Muscle layer of duodenum (tissue), 2 donors: ENCODE data around the gene PTPRD.
"Not testable (repeated sequence)": the region's sequence is repeated elsewhere in the genome, so short reads cannot be mapped to it uniquely, and the experiment has no call there.

ENCODE experiments used
- H3K27ac ChIP-seq: one replicate; pipeline ENCODE4 v1.7.0; 2013; ENCODE audit warnings: mild to moderate bottlenecking, low read length
- H3K27me3 ChIP-seq: one replicate; pipeline ENCODE4 v1.7.0; 2013; ENCODE audit warnings: low read depth, mild to moderate bottlenecking, control low read depth, low read length
- H3K36me3 ChIP-seq, 2 donors: one replicate each; pipeline ENCODE4 v1.7.0; 2013; ENCODE audit warnings: low read length in 2 of 2, control low read depth in 1 of 2, mild to moderate bottlenecking in 1 of 2; ENCODE audit not compliant: insufficient read depth in 2 of 2, control insufficient read depth in 1 of 2
- H3K4me1 ChIP-seq, 2 donors: one replicate each; pipeline ENCODE4 v1.7.0; 2013; ENCODE audit warnings: low read length in 2 of 2, mild to moderate bottlenecking in 2 of 2, control low read depth in 1 of 2, moderate library complexity in 1 of 2; ENCODE audit not compliant: insufficient read depth in 2 of 2, control insufficient read depth in 1 of 2
- H3K4me3 ChIP-seq, 2 donors: one replicate each; pipeline ENCODE4 v1.7.0; 2013; ENCODE audit warnings: low read length in 2 of 2, low read depth in 1 of 2, mild to moderate bottlenecking in 1 of 2
- H3K9me3 ChIP-seq, 2 donors: one replicate each; pipeline ENCODE4 v1.7.0; 2013; ENCODE audit warnings: low read length in 2 of 2, control low read depth in 1 of 2, mild to moderate bottlenecking in 1 of 2; ENCODE audit not compliant: control insufficient read depth in 1 of 2
- donor health status: healthy.

Gene PTPRD

DNA sequence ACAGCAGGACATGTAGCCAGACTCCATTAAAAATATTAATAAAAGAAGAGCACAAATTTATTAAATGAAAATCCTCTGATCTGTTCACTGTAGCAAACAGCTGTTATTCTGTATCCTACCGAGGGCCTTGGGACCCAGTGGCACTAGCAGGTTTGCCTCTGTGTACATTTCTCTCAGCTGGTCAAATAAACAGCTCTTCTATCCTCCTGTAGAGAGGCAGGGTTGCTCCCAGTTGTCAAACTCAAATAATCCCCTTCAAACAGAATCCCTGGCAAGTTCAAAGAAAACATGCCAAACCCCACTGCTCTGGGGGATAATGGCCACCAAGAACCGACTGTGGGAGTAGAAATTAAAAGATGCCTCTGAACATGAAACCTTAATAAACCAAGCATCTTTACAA lies 1551.2 kb downstream of the PTPRD start:
- Histone ChIP-seq H3K4me1 (no peaks in the 10 kb centered on the region), H3K27me3 (no peaks in the 10 kb centered on the region), H3K36me3 (no peaks in the 10 kb centered on the region), H3K9me3 (no peaks in the 10 kb centered on the region), H3K4me3 (no peak overlapping the region), H3K27ac (no peak overlapping the region)

DNA sequence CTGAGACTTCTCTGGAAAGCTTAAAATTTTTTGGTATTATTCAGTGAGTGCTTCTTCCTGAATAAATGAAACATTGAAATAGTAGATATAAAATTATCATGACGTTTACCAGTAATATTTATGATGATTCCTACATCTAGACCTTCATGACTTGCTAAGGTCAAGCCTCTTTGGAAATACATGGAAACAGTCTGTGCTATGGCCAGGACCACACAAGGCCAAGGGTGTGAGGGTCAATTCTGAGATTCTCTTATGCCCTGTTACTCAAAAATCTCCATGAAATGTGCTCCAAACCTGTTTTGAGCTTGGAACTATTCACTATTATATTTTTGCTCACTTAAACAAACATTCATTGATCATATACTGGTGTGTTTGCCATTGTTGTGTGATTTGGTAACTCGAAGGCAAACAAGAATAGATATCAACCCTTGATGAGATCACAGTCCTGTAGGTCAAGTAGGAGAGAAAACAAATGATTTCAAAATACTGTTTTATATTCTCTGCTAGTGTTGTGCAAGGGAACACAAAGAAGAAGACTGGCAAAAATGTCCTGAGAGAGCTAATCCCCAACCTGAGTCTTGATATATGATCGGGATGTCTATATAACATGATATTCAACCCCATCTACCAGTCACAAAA lies 1558.3 kb downstream of the PTPRD start:
- H3K27ac ChIP-seq: no peak overlapping the region
- no peaks in the 10 kb centered on the region for H3K36me3 ChIP-seq
- H3K27me3 ChIP-seq: no peaks in the 10 kb centered on the region
- H3K9me3 ChIP-seq: no peaks in the 10 kb centered on the region
- no peak overlapping the region for H3K4me3 ChIP-seq
- H3K4me1 ChIP-seq: no peaks in the 10 kb centered on the region

DNA sequence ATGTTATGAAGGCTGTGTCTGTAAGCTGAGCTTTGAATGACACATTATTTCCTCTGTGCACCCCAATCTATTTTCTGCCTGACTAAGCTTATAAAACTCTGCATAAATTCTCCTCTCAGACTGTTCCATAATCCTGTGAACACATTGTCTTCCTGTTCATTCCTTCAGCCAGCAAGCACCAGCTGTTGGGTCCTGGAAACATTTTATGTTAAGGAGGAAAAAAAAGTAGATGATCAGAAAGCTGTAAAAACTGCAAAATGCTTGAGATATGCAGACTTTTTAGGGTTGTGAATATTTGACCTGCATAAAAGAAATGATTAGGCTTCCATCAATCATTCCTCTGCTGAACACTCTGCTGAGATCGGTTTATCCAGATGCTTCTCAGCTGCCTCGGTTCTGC lies 1567.2 kb downstream of the PTPRD start:
- no peak overlapping the region for H3K4me3 ChIP-seq

DNA sequence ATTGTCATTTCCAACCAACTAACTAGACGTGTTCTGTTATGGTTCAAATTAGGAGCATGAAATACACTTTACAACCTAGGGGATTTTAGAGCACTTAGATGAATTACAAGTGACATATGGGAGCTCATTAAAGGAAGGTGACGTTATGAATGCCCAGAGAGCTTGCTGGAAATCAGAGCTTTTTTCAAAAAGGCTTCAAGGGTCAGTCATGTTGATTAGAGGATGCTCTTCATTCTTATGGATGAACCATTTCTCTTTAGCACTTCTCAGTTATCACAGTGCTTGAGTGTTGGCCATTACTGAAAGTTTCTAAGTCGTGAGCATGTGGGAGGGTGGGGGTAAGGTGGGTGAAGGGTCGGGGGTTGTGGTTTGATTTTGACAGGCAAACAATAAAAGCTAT lies 1567.7 kb downstream of the PTPRD start:
- no peaks in the 10 kb centered on the region for H3K27me3 ChIP-seq

More for the DNA sequence above, 1567.2 kb downstream of the PTPRD start:
- no peaks in the 10 kb centered on the region for H3K9me3 ChIP-seq
- H3K36me3 ChIP-seq: no peaks in the 10 kb centered on the region
- H3K4me1 ChIP-seq: no peaks in the 10 kb centered on the region
- H3K27ac ChIP-seq: no peak overlapping the region
- H3K27me3 ChIP-seq: no peaks in the 10 kb centered on the region

DNA sequence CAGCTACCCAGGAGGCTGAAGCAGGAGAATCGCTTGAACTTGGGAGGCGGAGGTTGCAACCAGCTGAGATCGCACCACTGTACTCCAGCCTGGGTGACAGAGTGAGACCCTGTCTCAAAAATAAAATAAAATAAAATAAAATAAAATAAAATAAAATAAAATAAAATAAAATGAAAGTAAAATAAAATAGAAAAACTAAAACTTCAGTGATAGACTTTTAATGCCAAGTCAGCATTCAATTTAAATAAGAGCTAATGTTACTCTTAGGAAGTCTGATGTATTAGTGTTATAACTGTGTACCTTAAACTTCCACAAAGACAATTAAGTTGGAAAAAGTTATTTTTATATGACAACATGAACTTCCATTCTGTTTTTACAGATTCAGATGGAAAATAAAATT lies 1569.0 kb downstream of the PTPRD start:
- H3K4me1 ChIP-seq, H3K9me3 ChIP-seq, H3K4me3 ChIP-seq, H3K36me3 ChIP-seq, H3K27ac ChIP-seq, H3K27me3 ChIP-seq: not testable (repeated sequence)

More for the DNA sequence above, 1567.7 kb downstream of the PTPRD start:
- no peak overlapping the region for H3K27ac ChIP-seq
- no peaks in the 10 kb centered on the region for H3K9me3 ChIP-seq
- H3K4me1 ChIP-seq: no peaks in the 10 kb centered on the region
- H3K4me3 ChIP-seq: no peak overlapping the region
- no peaks in the 10 kb centered on the region for H3K36me3 ChIP-seq

DNA sequence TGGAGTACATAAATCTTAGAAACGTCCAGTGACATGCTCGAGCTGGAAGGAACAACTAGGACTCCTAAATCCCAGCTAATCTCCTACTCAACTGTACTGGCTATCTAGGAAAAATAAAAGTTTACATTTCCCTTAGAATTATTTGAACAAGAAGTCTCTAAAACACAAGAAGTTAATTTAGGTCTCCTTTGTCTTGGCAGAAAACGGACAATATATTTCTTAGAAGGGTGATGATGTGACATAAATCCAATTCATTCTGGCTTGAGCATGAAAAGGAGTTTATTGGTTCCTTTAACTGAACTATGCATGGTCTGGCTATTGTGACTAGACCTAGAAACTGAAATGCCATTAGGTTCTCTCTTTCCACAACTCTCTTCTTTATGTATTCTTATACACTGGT lies 1571.0 kb downstream of the PTPRD start:
- Histone ChIP-seq H3K36me3 (no peaks in the 10 kb centered on the region), H3K9me3 (no peaks in the 10 kb centered on the region), H3K27me3 (no peaks in the 10 kb centered on the region), H3K27ac (no peak overlapping the region), H3K4me3 (no peak overlapping the region), H3K4me1 (no peaks in the 10 kb centered on the region)

DNA sequence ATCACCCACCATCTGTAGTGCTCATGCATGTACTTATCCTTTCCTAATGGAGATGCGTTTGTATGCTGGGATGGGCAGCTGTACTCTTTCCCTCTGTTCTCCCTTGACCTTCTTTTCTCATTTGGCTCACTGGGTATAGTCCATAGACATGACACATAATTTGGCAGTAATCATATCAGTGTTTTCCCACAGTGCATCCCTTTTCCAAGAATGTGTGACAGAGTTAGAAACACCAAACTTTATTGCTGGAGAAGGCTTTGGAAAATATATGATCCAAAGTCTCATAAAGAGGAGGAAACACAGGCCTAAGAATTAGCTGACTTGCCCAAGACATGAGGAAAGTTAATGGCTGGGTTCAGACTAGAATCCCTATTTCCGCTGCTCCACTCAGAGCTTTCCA lies 1579.8 kb downstream of the PTPRD start:
- Histone ChIP-seq H3K36me3 (no peaks in the 10 kb centered on the region), H3K27me3 (no peaks in the 10 kb centered on the region), H3K4me1 (no peaks in the 10 kb centered on the region), H3K9me3 (no peaks in the 10 kb centered on the region), H3K27ac (no peak overlapping the region), H3K4me3 (no peak overlapping the region)

DNA sequence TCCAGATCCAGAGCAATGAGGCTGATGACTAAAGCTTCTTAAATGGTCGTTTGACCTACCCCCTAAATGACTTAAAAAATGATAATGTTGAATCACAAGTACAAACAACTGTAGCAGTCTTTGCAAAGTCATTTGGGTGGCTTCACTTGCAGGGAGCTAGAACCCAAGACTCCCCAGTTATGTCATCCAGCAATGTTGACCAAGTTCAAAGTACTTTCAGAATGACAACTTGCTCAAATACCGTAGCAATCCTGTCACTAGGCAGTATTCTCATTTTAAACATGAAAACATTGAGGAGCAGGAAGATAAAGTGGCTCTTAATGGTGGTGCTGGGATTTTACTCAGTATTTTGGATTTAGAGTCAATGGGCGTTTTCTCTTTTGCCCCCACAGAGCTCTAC lies 1596.2 kb downstream of the PTPRD start:
- no peaks in the 10 kb centered on the region for H3K36me3 ChIP-seq
- no peak overlapping the region for H3K4me3 ChIP-seq
- no peaks in the 10 kb centered on the region for H3K27me3 ChIP-seq

DNA sequence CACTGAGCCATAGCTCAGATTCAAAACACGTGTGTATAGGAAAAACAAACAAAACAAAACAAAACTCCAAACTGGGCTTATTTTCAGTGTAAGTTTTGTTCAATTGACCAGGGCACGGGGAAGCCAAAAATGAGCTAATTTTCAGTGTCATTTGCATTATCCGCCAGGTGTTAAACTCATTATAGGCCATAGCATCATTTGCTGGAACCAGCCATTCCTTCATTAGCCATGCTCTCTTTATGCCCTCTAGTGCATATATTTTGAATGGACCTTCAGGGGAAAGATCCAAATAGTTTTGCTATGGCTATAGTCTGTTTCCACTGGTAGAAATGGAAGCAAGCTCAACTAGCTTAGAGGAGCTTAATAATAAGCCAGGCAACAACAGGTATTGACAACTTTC lies 1608.0 kb downstream of the PTPRD start:
- Histone ChIP-seq H3K9me3 (no peaks in the 10 kb centered on the region), H3K27ac (no peak overlapping the region)

More for the DNA sequence above, 1596.2 kb downstream of the PTPRD start:
- no peaks in the 10 kb centered on the region for H3K4me1 ChIP-seq
- no peak overlapping the region for H3K27ac ChIP-seq
- H3K9me3 ChIP-seq: no peaks in the 10 kb centered on the region

DNA sequence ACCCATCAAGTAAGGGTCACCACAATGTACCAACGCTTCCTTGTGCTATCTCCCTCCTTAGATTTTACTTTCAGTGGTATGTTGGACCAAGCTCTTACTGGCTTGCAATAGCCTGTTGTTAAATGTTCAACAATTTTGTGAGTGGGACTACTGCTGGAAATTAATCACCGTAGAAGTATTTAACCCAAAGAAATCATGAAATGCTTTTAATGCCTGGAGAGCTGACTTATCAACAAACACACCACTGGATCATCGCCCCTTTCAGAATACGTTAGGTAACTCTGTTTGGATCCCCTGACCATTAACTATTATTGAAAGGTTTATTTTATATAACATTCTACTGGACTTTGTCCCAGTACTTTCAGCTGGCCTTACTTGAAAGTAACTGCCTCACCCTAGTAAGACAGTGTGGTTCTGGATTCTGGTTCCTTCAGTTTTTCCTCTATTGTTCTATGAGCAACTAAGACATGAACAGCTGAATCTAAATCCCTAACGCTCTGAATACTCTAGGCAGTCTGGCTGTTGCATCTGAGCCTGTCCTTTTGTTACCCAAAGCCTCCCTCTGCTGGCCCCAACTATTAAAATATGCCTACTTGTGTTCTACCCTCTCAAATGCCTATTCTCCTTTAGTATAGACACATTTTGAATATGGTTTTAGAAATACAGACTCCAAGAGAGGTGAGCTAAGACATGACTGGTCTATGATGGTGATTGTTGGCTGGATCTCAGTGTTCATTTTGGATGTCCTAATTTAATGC lies 1609.8 kb downstream of the PTPRD start:
- H3K27ac ChIP-seq: no peak overlapping the region
- H3K9me3 ChIP-seq: peaks cover 0 to 5% of the 10 kb centered on the region in 2 donors
- H3K36me3 ChIP-seq: no peaks in the 10 kb centered on the region
- no peak overlapping the region for H3K4me3 ChIP-seq
- no peaks in the 10 kb centered on the region for H3K27me3 ChIP-seq
- H3K4me1 ChIP-seq: no peaks in the 10 kb centered on the region

More for the DNA sequence above, 1608.0 kb downstream of the PTPRD start:
- Histone ChIP-seq H3K4me1 (no peaks in the 10 kb centered on the region), H3K36me3 (no peaks in the 10 kb centered on the region), H3K4me3 (no peak overlapping the region), H3K27me3 (no peaks in the 10 kb centered on the region)

DNA sequence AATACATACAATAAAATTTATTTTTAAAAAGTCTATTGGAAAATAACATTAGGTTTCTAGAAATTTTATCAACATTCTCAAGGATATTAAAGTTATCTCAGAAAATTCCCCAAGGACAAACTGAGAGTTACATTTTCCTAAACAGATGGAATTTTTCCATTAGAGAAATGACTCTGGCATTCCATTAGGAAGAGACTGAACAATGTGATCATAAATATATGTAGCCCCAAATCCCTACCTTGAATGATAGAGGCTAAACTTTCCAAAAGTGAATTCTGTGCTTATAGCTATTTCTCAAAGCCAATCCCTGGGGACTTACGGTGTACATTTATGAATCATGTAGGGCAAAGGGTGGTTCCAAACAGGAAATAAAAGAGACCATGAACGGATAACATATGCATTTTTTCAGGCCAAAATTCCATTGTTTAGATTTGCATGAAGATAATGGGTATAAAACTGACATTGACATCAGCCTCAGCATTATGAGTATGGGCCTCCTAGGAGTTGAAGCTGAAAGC lies 1632.2 kb downstream of the PTPRD start:
- H3K9me3 ChIP-seq: no peaks in the 10 kb centered on the region
- H3K4me3 ChIP-seq: no peak overlapping the region
- H3K36me3 ChIP-seq: no peaks in the 10 kb centered on the region
- no peaks in the 10 kb centered on the region for H3K4me1 ChIP-seq
- no peaks in the 10 kb centered on the region for H3K27me3 ChIP-seq
- no peak overlapping the region for H3K27ac ChIP-seq
